TTC549 (cell line): Measurements from ENCODE around the gene PDCD1.

ENCODE experiments used
- FAIRE-seq: peaks from 2 replicates; lab custom pipeline; 2012; peaks lifted over from hg19 to GRCh38; lab: Jason Lieb, UNC

The PDCD1 gene

DNA sequence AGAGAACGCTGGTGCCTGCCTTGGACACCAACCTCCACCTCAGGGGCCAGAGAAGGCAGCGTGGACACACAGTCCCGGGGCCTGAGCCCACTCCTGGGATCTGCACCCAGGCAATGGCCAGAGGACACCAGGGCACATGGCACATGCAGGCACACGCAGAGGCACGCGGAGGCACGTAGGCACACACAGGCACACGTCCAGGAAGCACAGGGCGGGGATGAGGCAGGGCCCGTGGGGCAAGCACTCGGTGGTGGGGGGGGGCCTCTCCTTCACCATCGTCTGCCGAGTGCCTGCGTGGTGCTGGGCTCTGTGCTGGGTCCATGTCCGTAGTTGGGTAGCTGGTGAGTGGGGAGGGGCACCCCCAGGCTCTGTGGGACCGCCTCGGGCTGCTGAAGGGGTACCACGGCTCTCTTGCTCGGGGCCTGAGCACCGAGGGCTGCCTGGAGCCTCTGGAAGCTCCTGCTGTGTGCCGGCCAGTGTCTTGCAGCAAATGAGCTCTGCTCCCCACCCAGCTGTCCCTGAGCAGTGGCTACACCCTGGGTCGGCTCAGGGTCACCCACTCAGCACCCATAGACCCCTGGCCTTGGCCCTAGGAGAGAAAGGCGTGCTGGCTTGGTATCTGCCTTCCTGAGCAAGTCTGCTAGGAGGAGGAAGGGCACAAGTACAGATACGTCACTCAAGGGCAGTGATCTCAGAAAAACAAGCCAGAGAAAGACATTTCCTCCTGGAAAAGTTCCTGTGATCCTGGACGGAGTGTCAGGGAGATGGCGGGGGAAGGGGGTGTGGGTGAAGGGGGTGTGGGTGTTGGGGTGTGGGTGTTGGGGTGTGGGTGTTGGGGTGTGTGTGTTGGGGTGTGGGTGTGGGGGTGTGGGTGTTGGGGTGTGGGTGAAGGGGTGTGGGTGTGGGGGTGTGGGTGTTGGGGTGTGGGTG, 37.3 kb upstream of the PDCD1 start:
- FAIRE-seq: no peak

DNA sequence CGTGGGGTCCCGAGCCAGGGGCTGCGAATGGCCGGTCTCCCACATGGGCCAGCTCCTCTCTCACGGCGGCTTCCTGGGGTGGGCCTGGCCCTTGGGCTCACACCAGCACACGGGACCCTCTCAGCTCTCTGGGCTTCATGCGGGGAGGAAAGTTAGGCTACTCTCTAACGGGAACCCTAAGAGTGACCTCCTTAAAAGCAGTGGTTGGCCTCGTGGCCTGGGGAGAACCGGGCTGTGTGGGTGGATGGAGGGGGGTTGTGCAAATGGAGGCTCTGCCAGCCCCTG, 36.7 kb upstream of the PDCD1 start:
- FAIRE-seq: no peak

DNA sequence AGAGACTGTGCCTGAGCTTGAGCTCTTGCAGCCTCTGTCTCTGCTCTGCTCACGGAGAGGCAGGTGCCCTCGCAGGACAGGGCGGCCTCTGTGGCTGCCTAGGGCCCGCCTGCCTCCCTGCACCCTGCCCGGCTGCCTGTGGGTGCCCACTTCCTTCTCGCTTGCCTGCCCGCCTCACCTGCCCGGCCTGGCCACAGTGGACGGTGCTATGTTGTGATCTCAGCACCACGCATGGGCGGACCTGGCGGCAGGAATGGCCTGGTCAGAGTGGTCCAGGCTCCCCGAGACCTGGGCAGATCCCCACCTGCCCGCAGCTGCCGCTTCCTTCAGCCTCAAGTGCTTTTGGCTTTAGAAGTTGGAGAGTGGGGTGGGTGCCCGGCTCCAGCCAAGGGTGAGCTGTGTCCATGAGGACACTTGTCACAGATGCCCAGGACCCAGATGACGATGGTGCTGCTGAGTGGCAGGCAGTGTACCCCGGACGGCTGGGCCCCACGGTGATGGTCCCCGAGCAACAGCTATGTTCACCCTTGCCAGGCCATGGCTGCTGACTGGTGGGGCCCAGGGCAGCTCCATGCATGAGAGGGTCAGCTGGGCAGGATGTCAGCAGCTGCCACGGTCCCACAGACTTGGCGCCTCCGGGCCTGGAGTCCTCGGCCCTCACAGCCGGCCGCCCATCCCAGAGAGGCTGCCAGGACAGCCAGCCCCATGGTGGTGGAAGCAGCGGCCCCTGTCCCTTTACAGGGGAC, 36.2 kb upstream of the PDCD1 start:
- FAIRE-seq: no peak

DNA sequence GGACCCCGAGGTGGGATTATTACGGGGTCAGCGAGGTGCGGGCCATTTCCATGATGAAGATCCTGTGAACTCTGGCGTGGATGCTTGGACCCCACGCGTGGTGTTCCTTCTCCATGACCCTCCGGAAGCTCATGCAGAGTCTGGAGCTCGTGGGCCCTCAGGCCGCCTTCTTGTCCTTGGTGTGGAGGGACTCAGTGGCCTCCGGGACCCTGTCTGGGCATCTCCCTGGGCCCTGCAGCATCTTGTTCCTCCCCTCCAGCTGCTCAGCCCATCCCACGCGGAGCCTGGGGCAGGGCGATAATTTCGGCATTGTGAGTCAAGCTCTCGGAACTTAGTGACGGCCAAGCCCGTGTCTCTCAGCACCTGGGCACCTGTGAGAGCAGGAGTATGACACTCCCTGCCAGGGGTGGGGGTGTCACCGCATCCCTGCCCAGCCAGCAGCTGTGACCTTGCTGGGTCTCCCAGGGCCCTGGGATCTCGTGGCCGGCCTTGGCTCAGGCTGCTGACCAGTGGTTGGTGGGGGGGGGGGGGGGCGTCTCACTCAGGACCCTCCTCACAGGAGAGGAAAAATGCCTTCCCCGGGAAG, 35.5 kb upstream of the PDCD1 start:
- FAIRE-seq: no peak

DNA sequence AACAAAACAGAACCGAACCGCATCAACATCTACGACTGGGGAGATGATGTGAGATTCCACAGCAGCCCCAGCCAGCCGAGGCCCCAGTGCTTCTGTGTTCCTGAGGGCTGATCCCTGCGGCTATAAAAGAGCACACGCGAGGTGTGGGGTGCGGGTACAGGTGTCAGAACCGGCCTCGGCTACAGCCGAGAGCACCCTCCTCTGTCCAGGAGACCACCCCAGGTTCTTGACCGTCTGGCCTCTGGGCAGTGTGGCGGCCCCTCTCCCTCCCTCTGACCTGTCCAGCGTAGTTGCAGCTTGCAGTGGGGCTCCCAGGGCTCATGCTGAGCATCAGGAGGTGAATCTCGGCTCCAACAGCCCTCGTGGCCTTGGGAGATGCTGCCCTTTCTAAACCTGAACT, 34.6 kb upstream of the PDCD1 start:
- no peak for FAIRE-seq

DNA sequence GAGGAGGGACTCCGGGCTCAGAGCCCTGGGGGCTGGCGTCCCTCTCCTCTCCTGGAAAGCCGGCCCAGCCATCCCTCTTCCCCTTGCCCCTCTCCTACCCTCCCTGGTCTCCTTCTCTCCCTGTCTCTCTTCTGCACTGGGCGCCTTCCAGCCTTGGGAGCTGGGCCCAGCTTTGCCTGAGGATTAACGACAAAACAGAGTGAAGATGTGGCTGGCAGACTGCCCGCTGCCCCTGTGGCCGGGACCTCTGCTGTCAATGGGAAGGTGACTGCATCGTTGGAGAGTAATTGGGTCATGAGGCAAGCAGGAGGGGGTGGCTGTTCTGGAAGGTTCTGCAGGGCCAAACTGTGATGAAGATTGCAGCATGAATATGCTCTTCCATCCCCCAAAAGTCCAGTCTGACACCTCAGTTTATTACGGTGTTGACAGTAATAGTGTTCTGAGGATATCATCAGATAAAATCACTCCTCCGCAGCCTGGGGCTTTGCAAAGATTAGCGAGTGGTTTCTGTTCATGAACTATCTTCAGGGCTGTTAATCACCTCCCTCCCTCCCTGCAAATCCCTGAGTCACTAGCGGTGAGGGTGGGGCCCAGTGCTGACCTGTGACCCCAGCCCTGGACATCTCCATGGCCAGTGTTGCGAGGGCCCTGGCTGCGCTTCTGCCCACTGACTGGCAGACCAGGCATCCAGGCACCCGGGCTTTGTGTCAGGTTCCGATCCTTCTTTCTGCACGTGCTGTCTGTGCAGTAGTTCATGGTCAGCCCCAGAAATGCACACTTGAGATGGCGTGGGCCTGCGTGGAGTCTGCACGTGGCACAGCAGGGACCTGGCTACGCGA, 33.8 kb upstream of the PDCD1 start:
- FAIRE-seq: no peak

DNA sequence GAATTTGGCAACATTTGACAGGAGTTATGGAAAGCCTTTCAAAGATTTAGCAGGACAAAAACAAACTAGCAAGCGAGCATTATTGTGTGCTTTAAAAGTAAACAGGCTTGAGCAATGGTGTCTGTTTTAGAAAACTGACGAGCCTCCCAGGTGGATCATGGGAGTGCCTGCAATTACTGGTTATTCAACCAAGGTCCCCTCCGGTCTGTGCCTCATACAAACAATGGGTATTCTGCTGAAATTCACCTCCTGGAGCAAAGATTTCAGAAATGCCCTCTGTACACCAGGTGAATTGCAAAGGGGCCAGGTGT, 33.2 kb upstream of the PDCD1 start:
- FAIRE-seq: no peak

DNA sequence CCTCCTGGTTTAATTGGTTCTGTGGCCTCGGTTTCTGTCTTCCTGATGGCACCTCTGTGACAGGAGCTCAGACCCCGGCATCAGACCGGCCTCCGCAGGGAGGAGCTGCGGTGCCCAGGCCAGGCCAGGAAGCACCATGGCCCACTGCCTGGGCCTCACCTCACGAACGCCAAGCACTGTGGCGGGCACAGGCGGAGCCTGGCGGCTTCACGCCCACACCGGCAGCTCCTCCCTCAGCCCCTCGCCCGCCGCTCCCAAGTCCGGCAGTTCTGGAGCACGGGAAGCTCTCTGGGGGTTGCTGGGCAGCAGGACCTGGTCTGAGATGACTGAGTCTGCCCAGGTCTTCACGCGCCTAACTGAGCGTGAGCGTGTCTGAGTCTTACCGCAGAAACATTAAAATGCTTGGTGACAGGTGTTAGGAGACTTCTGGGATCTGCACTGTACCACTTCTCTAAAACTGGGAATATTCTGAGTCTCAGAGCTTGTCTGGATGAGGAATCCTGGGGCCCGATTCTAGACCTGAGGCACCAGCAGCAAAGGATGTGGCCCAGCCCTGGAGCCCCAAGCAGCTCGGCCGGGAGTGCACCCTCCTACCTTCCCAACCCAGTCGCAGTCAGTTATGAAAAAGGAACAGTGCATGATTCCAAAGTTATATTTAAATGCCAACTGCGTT, 32.8 kb upstream of the PDCD1 start:
- no peak for FAIRE-seq

DNA sequence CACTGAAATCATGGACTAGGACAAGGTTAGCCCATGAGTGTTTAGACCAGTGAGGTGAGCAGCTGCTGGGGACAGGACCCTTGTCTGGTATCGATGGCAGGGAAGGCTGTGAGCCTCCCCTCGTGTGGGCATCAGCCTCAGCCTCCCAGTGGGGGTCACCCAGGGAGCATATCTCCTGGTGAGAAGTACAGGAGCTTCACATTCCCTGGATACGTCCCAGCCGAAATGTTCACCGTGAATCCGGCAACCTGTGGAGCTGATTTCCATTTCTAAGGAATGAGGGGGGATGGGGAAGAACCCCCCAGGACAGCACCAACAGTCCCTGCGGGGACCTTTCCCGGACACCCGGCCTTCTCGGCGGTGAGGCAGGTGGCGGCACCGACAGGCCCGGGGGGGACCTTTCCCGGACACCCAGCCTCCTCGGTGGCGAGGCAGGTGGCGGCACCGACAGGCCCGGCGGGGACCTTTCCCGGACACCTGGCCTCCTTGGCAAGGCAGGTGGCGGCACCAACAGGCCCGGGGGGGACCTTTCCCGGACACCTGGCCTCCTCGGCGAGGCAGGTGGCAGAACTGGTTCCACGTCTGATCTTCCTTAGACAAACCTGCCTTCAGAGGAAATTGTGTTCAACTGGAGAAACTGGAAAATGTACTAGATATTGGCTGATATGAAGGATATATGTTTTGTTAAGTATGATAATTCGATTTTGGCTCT, 32.0 kb upstream of the PDCD1 start:
- no peak for FAIRE-seq

DNA sequence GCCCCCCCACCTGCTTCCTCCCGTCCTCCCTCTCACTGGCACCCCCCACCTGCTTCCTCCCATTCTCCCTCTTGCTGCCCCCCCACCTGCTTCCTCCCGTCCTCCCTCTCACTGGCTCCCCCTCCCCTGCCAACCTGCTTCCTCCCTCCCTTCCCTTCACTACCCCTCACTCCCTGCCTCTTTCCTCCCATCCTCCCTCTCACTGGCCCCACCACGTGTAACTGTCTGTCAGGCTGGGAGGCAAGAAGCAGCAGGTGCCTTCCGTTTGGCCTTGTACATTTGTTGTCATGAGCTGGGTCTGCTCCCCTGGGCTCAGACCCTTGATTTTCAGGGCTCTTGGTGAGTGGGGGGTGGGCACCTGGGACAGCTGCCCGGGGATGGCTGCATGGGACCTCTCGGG, 29.9 kb upstream of the PDCD1 start:
- no peak for FAIRE-seq

DNA sequence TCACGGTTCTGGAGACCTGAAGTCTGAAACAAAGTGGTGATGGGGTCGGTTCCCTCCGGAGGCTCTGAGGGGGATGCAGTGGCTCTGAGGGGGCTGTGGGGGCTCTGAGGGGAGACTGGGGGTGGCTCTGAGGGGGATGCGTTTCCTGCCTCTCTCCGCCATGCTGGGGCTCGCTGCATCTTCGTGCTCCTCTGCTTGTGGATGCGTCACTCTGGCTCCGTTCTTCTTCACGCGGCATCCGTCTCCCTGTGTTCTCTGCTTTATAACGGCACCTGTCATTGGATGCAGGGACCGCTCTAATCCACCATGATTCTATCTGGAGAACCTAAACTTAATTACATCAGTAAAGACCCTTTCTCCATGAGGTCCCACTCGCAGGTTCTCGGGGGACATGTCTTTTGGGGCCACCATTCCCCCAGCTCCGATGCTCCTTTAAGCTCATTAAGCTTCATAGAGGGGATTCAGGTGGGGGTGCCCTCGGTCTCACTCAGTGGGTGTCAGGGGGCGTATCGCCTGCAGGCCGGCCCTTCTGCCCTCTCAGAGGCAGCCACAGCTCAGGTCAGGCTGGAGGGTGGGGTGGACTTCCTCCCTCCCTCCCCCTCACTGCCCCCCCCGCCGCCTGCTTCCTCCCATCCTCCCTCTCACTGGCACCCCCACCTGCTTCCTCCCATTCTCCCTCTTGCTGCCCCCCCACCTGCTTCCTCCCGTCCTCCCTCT, 29.3 kb upstream of the PDCD1 start:
- no peak for FAIRE-seq

DNA sequence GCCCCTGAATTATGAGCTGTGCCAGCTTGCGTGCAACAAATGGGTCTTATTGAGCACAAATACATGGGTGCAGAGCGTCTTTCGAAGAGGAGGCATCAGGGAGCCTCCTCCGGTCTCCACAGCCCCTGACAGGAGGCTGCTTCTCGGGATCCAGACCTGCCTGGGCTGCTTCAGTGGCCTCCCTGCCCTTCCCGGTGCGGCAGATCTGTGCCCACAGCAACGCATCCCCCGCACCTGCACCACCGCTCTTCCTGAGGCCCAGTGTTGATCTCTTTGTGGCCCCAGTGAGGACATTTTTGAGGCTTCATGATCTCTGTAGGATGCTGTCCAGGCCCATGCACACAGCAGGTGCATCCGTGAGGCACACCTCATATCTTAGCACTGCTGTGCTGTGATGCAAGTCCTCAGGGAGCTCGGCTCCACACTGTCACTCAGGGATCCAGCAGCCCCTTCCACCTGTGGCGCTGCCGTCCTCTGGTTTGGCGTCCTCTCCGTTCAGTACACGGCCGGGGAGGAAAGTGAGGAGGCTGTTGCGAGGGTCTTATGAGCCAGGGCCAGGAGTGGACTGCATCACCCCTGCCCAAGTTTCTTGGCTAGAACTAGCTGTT, 28.2 kb upstream of the PDCD1 start:
- FAIRE-seq: no peak

DNA sequence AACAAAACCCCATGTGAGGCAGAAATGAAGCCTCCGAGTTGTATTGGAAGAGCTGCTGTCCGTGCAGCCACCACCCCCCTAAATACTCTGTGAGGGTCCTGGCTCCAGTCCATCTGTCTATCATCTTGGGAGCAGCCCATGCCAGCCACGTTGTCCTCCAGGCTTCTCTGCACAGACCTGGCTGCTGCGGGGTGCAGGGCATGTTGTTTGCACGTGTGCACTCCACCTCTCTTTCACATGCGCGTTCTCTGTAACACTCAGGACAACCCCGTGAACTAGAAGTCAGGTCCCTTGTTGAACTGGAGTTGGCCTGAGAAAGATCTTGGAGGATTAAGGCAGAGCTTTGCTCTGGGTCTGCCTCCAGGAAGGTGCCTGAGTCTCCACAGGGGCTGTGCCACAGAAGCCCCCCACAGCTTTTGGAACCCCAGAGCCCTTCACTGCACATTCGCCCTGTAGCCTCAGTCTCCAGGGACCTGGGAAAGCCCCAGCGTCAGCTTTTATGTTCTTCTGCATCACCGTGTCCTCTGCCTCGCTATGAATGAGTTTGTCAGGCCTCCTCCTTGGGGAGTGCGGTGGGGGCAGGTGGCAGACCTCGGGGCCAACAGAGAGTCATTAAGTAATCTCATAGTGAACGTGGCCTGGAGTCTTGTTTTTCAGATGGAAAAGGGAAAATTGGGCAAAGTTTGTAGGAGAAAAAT, 27.4 kb upstream of the PDCD1 start:
- FAIRE-seq: no peak

DNA sequence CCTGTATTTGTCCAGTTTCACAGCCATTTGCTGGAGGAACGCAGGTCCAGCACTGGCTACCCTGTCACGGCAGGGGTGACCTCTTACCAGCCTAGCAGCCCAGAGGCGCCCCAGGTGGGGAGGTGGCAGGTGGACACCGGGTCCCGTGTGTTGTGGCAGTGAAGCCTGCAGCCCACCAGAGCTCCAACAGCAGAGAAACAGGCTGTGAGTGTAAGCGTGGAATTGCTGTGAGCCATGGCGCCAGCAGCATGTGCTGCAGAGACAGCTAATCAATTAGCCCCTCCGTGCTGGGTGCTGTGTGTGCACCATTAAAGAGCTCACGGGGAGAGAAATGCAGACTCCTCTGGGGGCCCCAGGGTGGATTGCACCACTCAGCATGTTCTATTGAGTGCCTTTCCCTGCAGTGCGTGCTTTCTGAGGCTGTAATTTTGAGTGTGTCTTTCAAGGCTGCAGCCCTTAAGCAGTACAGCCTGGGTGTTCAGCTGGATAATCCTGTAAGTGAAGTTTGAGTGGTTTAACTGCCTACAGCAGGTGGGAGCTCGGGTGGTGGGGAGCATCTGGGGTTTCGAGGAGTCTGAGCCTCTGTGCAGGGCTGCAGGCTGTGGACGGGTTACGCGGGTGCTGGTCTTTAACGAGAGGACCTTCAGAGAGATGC, 26.7 kb upstream of the PDCD1 start:
- no peak for FAIRE-seq

DNA sequence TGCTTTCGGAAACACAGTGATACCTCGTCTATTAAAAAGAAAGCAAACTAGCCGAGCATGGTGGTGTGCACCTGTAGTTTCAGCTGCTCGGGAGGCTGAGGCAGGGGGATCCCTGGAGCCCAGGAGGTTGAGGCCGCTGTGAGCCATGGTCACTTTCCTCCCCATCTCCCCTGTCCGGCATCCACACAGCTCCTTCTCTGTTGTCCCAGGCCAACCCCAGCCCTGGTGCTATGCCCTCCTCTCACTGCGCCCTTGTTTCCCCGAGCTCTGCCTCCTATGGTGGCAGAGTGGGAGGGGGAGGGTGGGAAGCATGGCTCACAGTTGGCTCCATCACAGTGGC, 26.2 kb upstream of the PDCD1 start:
- FAIRE-seq: no peak

DNA sequence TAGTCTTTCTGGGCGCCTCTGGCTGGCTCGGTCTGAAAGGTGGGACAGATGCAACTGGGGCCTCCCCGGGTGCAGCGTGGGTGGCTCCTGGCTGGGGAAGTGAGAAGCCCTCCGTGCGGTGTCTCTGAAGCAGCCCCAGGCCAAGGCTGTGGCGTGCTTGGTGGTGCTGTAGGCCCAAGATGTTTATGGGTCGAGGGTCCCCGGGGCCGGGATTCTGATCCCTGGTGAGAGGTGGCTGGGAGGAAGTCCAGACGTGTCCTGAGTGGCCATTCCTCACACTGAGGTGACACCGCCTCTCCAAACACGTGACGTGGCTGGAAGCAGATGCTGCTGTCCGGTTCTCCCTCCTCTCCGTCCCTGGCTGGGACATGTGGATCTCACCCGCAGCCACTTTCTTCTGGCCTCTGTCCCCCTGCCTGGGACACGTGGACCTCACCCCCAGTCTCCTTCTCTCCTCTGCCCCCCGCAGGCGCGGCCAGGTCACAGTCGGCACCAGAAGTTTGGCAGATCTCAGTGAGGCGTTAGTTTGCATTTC, 23.5 kb upstream of the PDCD1 start:
- no peak for FAIRE-seq

DNA sequence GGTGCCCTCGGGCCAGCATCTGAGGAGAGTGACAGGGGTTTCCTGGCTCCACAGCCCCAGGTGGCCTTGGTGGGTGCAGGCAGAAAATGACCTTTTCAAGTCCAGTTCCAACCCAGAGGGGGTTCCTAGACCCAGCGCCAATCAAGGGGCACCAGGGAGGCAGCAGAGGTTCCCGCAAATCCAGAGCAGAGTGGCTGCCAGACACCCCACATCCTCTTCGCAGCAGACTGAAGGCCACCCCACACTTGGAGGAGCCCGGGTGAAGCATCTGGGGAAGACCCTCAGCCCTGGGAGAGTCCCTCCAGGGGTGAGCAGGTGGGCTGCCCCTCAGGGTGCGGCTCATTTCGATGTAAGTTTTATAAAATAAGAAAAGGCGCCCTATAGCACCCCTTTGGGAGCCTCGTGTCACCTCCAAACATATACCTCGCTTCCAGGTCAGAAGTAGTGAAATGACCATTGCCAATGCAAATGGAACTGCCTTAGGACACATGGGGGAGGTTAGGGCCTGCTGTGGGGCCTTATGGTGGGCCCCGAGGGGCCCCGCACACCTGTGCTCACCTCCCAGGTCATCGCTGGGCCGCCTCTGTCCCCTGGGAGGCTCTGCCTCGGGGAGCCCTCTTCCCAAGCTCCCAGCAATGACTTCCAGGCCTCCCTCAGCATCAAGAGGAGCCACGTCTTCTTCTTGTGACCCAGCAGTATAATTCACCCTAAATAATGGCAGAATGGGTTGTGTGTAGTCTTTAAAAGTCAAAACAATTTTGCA, 21.8 kb upstream of the PDCD1 start:
- no peak for FAIRE-seq

DNA sequence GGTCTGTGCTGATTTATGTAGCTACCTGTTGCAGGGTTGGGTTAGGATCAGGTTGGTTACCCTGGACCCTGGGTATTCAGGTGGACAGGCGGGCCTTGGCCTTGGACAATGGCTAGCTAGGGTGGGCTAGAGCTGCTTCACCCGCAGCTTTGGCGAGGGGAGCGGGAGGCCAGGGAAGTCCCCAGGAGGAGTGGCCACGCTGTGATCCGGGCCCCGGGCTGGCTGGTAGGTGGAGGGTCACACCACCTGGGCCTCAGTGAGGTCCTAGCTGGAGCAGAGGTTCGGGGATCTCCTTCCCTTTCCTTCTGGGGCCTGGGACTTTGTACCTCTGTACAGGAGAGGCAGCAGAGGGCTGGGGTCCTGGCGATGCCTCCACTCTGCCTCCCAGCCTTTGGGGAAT, 20.6 kb upstream of the PDCD1 start:
- no peak for FAIRE-seq
